Measurements from ENCODE around the gene CLRN3. TPM values are rescaled to one million over a fixed set of nuclear protein-coding genes. Genes with fewer than 3 reads are reported as not detected.

CLRN3 gene, protein sequence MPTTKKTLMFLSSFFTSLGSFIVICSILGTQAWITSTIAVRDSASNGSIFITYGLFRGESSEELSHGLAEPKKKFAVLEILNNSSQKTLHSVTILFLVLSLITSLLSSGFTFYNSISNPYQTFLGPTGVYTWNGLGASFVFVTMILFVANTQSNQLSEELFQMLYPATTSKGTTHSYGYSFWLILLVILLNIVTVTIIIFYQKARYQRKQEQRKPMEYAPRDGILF
- polyA plus RNA-seq (2013, experiment 1 of 2): not detected
- polyA plus RNA-seq (2013, experiment 2 of 2): not detected

- no peak within 1 kb of the TSS for H3K27ac ChIP-seq (ENCODE audit: low read depth, low read length)
- no peaks in the 10 kb centered on the region for H3K9me3 ChIP-seq (ENCODE audit: insufficient read depth, low read depth, low read length)
- H3K9ac ChIP-seq (ENCODE audit: low read depth, low read length): no peak within 1 kb of the TSS
- H3K4me3 ChIP-seq (ENCODE audit: low read length): no peak within 1 kb of the TSS
- H3K27me3 ChIP-seq (ENCODE audit: insufficient read depth, low read length): peaks cover 4% of the 10 kb centered on the region; the same call in 1 of the 2 replicates
- H3K36me3 ChIP-seq (ENCODE audit: insufficient read depth, low read length): no peaks in the 10 kb centered on the region
- no peaks in the 10 kb centered on the region for H3K4me1 ChIP-seq (ENCODE audit: insufficient read depth, low read length)
Observed at GRCh38 chr10:127892743-127893142, at the start of gene CLRN3. Gene CLRN3, minus strand, starts transcription at chr10:127892941. Its CDS starts 157 bp downstream, at chr10:127892784.

GRCh38 chr10:127940866-127941640, 48.3 kb upstream of the CLRN3 start:
- H3K4me3 ChIP-seq (ENCODE audit: low read length): no peak overlapping the region
- 78% methylated on average over 6 of the region's 6 CpGs for WGBS
- H3K4me1 ChIP-seq (ENCODE audit: insufficient read depth, low read length): peaks cover 7% of the 10 kb centered on the region; the same call in 1 of the 2 replicates
- H3K9me3 ChIP-seq (ENCODE audit: insufficient read depth, low read depth, low read length): no peaks in the 10 kb centered on the region
- no peaks in the 10 kb centered on the region for H3K36me3 ChIP-seq (ENCODE audit: insufficient read depth, low read length)
- no peak overlapping the region for H3K27ac ChIP-seq (ENCODE audit: low read depth, low read length)
- no peaks in the 10 kb centered on the region for H3K27me3 ChIP-seq (ENCODE audit: insufficient read depth, low read length)
- H3K9ac ChIP-seq (ENCODE audit: low read depth, low read length): no peak overlapping the region

GRCh38 chr10:127939786-127940330, 47.1 kb upstream of the CLRN3 start:
- Histone ChIP-seq H3K4me1 (ENCODE audit: insufficient read depth, low read length) (peaks cover 7% of the 10 kb centered on the region; the same call in 1 of the 2 replicates), H3K9ac (ENCODE audit: low read depth, low read length) (no peak overlapping the region), H3K4me3 (ENCODE audit: low read length) (no peak overlapping the region), H3K9me3 (ENCODE audit: insufficient read depth, low read depth, low read length) (no peaks in the 10 kb centered on the region), H3K36me3 (ENCODE audit: insufficient read depth, low read length) (no peaks in the 10 kb centered on the region), H3K27ac (ENCODE audit: low read depth, low read length) (no peak overlapping the region), H3K27me3 (ENCODE audit: insufficient read depth, low read length) (no peaks in the 10 kb centered on the region)
- WGBS: 91% methylated on average over 4 of the region's 4 CpGs

DNA sequence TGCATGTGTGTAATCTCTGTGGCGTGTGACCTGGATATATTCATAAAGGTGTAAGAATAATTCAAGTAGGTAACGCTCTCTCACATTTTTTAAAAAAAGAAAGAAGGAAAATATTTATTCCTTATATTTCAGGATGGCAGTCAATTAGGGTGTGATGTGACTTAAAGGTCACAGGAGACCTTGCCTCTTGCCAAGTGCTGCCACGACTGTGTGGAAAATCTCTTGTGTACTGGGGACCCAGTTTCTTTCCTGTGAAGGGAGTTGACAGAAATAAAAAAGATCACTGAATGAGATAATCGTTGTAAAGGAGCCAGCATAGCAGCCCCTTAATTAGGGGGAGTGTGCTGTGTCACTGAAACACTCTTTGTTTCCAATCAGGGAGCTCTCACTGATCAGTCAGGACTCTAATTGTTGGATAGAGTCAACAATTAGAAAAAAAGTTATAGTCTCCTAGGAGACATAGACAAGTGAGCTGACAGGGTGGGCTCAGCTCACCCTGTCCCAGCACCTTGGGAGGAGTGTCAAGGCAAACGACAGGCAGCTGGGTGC, 45.2 kb upstream of the CLRN3 start:
- Histone ChIP-seq H3K4me1 (ENCODE audit: insufficient read depth, low read length) (peaks cover 7% of the 10 kb centered on the region; the same call in 1 of the 2 replicates), H3K36me3 (ENCODE audit: insufficient read depth, low read length) (no peaks in the 10 kb centered on the region), H3K9me3 (ENCODE audit: insufficient read depth, low read depth, low read length) (no peaks in the 10 kb centered on the region), H3K4me3 (ENCODE audit: low read length) (no peak overlapping the region), H3K27ac (ENCODE audit: low read depth, low read length) (no peak overlapping the region), H3K9ac (ENCODE audit: low read depth, low read length) (no peak overlapping the region), H3K27me3 (ENCODE audit: insufficient read depth, low read length) (no peaks in the 10 kb centered on the region)
- 88% methylated on average over 4 of the region's 5 CpGs for WGBS

GRCh38 chr10:127937069-127937468, 44.3 kb upstream of the CLRN3 start:
- no peak overlapping the region for H3K9ac ChIP-seq (ENCODE audit: low read depth, low read length)
- H3K4me3 ChIP-seq (ENCODE audit: low read length): no peak overlapping the region
- no peaks in the 10 kb centered on the region for H3K9me3 ChIP-seq (ENCODE audit: insufficient read depth, low read depth, low read length)
- H3K27ac ChIP-seq (ENCODE audit: low read depth, low read length): no peak overlapping the region
- no peaks in the 10 kb centered on the region for H3K36me3 ChIP-seq (ENCODE audit: insufficient read depth, low read length)
- H3K27me3 ChIP-seq (ENCODE audit: insufficient read depth, low read length): no peaks in the 10 kb centered on the region
- peaks cover 7% of the 10 kb centered on the region; the same call in 1 of the 2 replicates for H3K4me1 ChIP-seq (ENCODE audit: insufficient read depth, low read length)

- H3K36me3 ChIP-seq (ENCODE audit: insufficient read depth, low read length): no peaks in the 10 kb centered on the region
- H3K9me3 ChIP-seq (ENCODE audit: insufficient read depth, low read depth, low read length): no peaks in the 10 kb centered on the region
- H3K9ac ChIP-seq (ENCODE audit: low read depth, low read length): no peak overlapping the region
- WGBS: 89% methylated on average over 16 of the region's 16 CpGs
- H3K4me3 ChIP-seq (ENCODE audit: low read length): no peak overlapping the region
- no peaks in the 10 kb centered on the region for H3K27me3 ChIP-seq (ENCODE audit: insufficient read depth, low read length)
- no peak overlapping the region for H3K27ac ChIP-seq (ENCODE audit: low read depth, low read length)
- peaks cover 7% of the 10 kb centered on the region; the same call in 1 of the 2 replicates for H3K4me1 ChIP-seq (ENCODE audit: insufficient read depth, low read length)
Observed at GRCh38 chr10:127935071-127935561, 42.4 kb upstream of the CLRN3 start.

DNA sequence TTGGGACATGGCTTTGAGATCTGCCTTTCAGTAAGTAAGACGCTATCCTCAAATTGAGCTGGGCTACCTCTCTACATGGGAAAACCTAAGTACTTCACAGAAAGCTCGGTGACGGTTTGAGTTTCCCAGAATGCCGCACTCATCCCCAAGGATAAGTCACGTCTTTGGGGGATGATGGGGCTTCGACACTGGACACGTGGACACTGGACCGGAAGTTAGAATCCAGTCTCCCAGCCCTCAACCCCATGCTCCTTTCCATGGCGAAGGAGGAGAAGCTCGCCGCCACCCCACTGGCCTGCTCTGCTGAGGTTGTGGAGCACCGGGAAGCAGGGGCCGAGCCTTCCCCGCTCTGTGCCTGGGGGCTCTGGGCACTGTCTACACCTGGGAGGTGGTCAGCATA, 41.6 kb upstream of the CLRN3 start:
- no peak overlapping the region for H3K27ac ChIP-seq (ENCODE audit: low read depth, low read length)

DNA sequence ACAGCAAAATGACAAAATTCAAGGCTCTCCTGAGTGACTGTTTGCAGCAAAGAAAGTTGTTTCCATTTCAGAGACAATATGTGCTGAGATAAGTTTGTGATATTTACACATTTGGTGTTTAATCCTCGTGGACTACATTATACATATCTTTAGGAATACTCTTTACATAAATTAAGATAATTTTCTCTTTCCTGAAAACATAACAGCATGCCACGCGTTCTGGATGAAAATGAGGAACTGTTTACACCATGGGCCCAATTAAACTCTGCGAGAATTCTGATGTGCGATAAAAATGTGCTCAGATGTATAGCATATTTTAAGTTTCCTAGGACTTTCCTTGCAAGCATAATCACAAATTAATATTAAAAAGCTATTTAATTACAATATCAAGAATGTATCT, 40.5 kb upstream of the CLRN3 start:
- H3K27me3 ChIP-seq (ENCODE audit: insufficient read depth, low read length): no peaks in the 10 kb centered on the region
- no peak overlapping the region for H3K4me3 ChIP-seq (ENCODE audit: low read length)
- H3K9me3 ChIP-seq (ENCODE audit: insufficient read depth, low read depth, low read length): no peaks in the 10 kb centered on the region
- H3K4me1 ChIP-seq (ENCODE audit: insufficient read depth, low read length): peaks cover 7% of the 10 kb centered on the region; the same call in 1 of the 2 replicates
- H3K27ac ChIP-seq (ENCODE audit: low read depth, low read length): no peak overlapping the region
- 98% methylated on average over 4 of the region's 5 CpGs for WGBS
- no peaks in the 10 kb centered on the region for H3K36me3 ChIP-seq (ENCODE audit: insufficient read depth, low read length)
- H3K9ac ChIP-seq (ENCODE audit: low read depth, low read length): no peak overlapping the region

More for the DNA sequence above, 41.6 kb upstream of the CLRN3 start:
- H3K36me3 ChIP-seq (ENCODE audit: insufficient read depth, low read length): no peaks in the 10 kb centered on the region
- H3K4me1 ChIP-seq (ENCODE audit: insufficient read depth, low read length): peaks cover 7% of the 10 kb centered on the region; the same call in 1 of the 2 replicates
- H3K9ac ChIP-seq (ENCODE audit: low read depth, low read length): no peak overlapping the region
- WGBS: 95% methylated on average over 14 of the region's 14 CpGs
- H3K4me3 ChIP-seq (ENCODE audit: low read length): no peak overlapping the region
- H3K27me3 ChIP-seq (ENCODE audit: insufficient read depth, low read length): no peaks in the 10 kb centered on the region
- no peaks in the 10 kb centered on the region for H3K9me3 ChIP-seq (ENCODE audit: insufficient read depth, low read depth, low read length)

GRCh38 chr10:127932521-127933270, 40.0 kb upstream of the CLRN3 start:
- WGBS: 92% methylated on average over 15 of the region's 15 CpGs
- no peak overlapping the region for H3K4me3 ChIP-seq (ENCODE audit: low read length)
- H3K9ac ChIP-seq (ENCODE audit: low read depth, low read length): no peak overlapping the region
- H3K27ac ChIP-seq (ENCODE audit: low read depth, low read length): no peak overlapping the region
- H3K36me3 ChIP-seq (ENCODE audit: insufficient read depth, low read length): no peaks in the 10 kb centered on the region
- no peaks in the 10 kb centered on the region for H3K9me3 ChIP-seq (ENCODE audit: insufficient read depth, low read depth, low read length)
- H3K4me1 ChIP-seq (ENCODE audit: insufficient read depth, low read length): peaks cover 7% of the 10 kb centered on the region; the same call in 1 of the 2 replicates
- no peaks in the 10 kb centered on the region for H3K27me3 ChIP-seq (ENCODE audit: insufficient read depth, low read length)

DNA sequence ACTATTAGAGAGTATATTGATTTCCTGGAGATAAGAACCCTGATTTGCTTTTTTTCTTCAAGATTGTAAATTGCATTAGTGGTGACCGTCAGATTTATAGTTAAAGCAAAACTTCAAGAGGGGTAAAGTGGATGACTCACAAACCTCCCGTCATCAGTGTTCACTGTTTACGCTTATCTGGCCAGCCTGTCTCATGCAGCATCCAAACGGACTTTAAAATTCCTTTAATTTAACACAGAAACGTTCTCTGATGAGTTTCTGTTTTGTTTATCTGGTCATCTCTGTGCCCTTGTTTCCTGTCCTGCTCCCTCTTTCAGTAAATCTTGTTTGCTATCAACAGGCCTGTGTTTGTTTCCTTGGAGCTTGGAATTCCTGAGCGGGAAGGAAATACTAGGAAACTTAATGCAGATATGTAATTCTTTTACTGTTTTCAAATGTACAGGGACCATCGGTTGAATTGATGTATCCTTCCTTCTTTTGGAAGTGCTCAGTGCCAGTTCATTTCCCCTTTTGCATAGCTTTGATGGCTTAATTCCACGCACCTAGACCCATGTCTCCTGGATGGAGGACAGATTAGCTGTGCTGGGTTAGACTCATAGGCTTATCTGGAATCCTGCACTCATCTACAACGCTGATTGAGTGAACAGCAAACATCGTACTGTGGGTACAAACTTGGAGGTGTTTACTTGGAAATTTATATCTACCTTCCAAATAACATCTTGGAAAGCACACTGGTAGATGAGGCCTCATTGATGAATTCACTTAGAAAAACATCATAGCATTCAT, 35.5 kb upstream of the CLRN3 start:
- Histone ChIP-seq H3K4me3 (ENCODE audit: low read length) (no peak overlapping the region), H3K36me3 (ENCODE audit: insufficient read depth, low read length) (no peaks in the 10 kb centered on the region), H3K4me1 (ENCODE audit: insufficient read depth, low read length) (peaks cover 5% of the 10 kb centered on the region; the same call in 1 of the 2 replicates), H3K9ac (ENCODE audit: low read depth, low read length) (no peak overlapping the region), H3K27me3 (ENCODE audit: insufficient read depth, low read length) (no peaks in the 10 kb centered on the region), H3K9me3 (ENCODE audit: insufficient read depth, low read depth, low read length) (no peaks in the 10 kb centered on the region), H3K27ac (ENCODE audit: low read depth, low read length) (no peak overlapping the region)
- WGBS: 79% methylated on average over 9 of the region's 10 CpGs

Data from HUES64 (cell line).